ENCODE measurements around the gene TTC32. TPM values are rescaled to one million over a fixed set of nuclear protein-coding genes. Genes with fewer than 3 reads are reported as not detected.

The TTC32 gene
- total RNA-seq, 3 donors from 2014 or later, result 16.7 to 35.1 (median 17.8) TPM

- no peak for TF ChIP-seq POLR2AphosphoS5 (IDR thresholded peaks at IDR 0.05)
- TF ChIP-seq CTCF (IDR thresholded peaks at IDR 0.05), result no peak
- Histone ChIP-seq H3K27ac (no peak overlapping the region), H3K4me1 (no peaks in the 10 kb centered on the region), H3K9me3 (no peaks in the 10 kb centered on the region), H3K4me3 (no peak overlapping the region), H3K36me3 (no peaks in the 10 kb centered on the region), H3K27me3 (no peaks in the 10 kb centered on the region)
- intact Hi-C loops (cut with DNase I; ENCODE audit: low total_unique reads), result no loop called here
- DNase-seq (ENCODE audit: low spot score in 2 of 2), result no peak
Observed at GRCh38 chr2:19857806-19858205, 44.0 kb downstream of the TTC32 start.

GRCh38 chr2:19857100-19857499 is 44.7 kb downstream of the TTC32 start:
- no peaks in the 10 kb centered on the region for H3K36me3 ChIP-seq
- peak overlapping the region in 1 of 2 donors; percentile 19 for H3K27ac ChIP-seq
- intact Hi-C loops (cut with DNase I; ENCODE audit: low total_unique reads), result no loop called here
- no peaks in the 10 kb centered on the region for H3K27me3 ChIP-seq
- DNase-seq (ENCODE audit: low spot score in 2 of 2), result no peak
- no peak overlapping the region for H3K4me3 ChIP-seq
- no peaks in the 10 kb centered on the region for H3K9me3 ChIP-seq
- no peak for TF ChIP-seq POLR2AphosphoS5 (IDR thresholded peaks at IDR 0.05)
- no peak for TF ChIP-seq POLR2A (IDR thresholded peaks at IDR 0.05)
- TF ChIP-seq CTCF (IDR thresholded peaks at IDR 0.05), result no peak
- H3K4me1 ChIP-seq, result no peaks in the 10 kb centered on the region

GRCh38 chr2:19855542-19856431 is 46.0 kb downstream of the TTC32 start:
- Histone ChIP-seq H3K27me3 (no peaks in the 10 kb centered on the region), H3K4me1 (no peaks in the 10 kb centered on the region), H3K9me3 (no peaks in the 10 kb centered on the region), H3K4me3 (no peak overlapping the region), H3K36me3 (no peaks in the 10 kb centered on the region), H3K27ac (peak overlapping the region; percentile 56 to 57)
- DNase-seq (ENCODE audit: low spot score in 2 of 2), result no peak
- TF ChIP-seq CTCF (IDR thresholded peaks at IDR 0.05), result no peak
- peak in 1 of 3 donors; percentile 66 for TF ChIP-seq POLR2AphosphoS5 (IDR thresholded peaks at IDR 0.05)
- intact Hi-C loops (cut with DNase I; ENCODE audit: low total_unique reads), result no loop called here

GRCh38 chr2:19854596-19855541 is 46.9 kb downstream of the TTC32 start:
- Histone ChIP-seq H3K4me1 (no peaks in the 10 kb centered on the region), H3K9me3 (no peaks in the 10 kb centered on the region), H3K4me3 (no peak overlapping the region), H3K36me3 (no peaks in the 10 kb centered on the region), H3K27me3 (no peaks in the 10 kb centered on the region), H3K27ac (peak overlapping the region; percentile 42 to 57)
- intact Hi-C loops (cut with DNase I; ENCODE audit: low total_unique reads), result no loop called here
- no peak for DNase-seq (ENCODE audit: low spot score in 2 of 2)
- TF ChIP-seq CTCF (IDR thresholded peaks at IDR 0.05) (no peak), POLR2AphosphoS5 (IDR thresholded peaks at IDR 0.05) (no peak), POLR2A (IDR thresholded peaks at IDR 0.05) (no peak)

Data from breast epithelium (tissue), 4 donors.